HG03060 (cell line): ENCODE results near the gene EFHB.
"Not testable (repeated sequence)": the region's sequence is repeated elsewhere in the genome, so short reads cannot be mapped to it uniquely, and the experiment has no call there.

Source experiments
- ATAC-seq: cut with Tn5 transposase; IDR thresholded peaks from one replicate; pipeline ENCODE4 v1.9.1; 2021; ENCODE audit warnings: low read depth, moderate number of reproducible peaks; ENCODE audit not compliant: unreplicated experiment

The EFHB gene

GRCh38 chr3:19846609-19847008 lies 87.4 kb downstream of the EFHB start:
- ATAC-seq: not testable (repeated sequence)
